GM21515 (cell line): ENCODE results near the gene OR51B6.
"Not testable (repeated sequence)": the region's sequence is repeated elsewhere in the genome, so short reads cannot be mapped to it uniquely, and the experiment has no call there.

Source experiments
- ATAC-seq: cut with Tn5 transposase; IDR thresholded peaks from one replicate; pipeline ENCODE4 v1.9.1; 2021; ENCODE audit not compliant: unreplicated experiment

OR51B6 gene

GRCh38 chr11:5351208-5351607 lies at the start of gene OR51B6:
Gene OR51B6, plus strand, starts transcription at chr11:5351508. Its CDS starts 0 bp downstream, at chr11:5351508.
- ATAC-seq = no peak

- ATAC-seq = no peak
Measured at GRCh38 chr11:5301846-5302245, 49.5 kb upstream of the OR51B6 start, which contains the start of gene OR51B4. Gene OR51B4, minus strand, starts transcription at chr11:5301946. Its CDS starts 0 bp downstream, at chr11:5301946.

GRCh38 chr11:5303626-5304025 lies 47.7 kb upstream of the OR51B6 start:
- no peak for ATAC-seq

- ATAC-seq = no peak
Measured at GRCh38 chr11:5304046-5304445, 47.3 kb upstream of the OR51B6 start.

- ATAC-seq = no peak
Measured at GRCh38 chr11:5307256-5308019, 43.9 kb upstream of the OR51B6 start.

- no peak for ATAC-seq
Measured at GRCh38 chr11:5310423-5310822, 40.9 kb upstream of the OR51B6 start.

GRCh38 chr11:5313326-5314023 lies 37.8 kb upstream of the OR51B6 start:
- not testable (repeated sequence) for ATAC-seq

GRCh38 chr11:5317292-5317691 lies 34.0 kb upstream of the OR51B6 start:
- ATAC-seq = no peak

- ATAC-seq = no peak
Measured at GRCh38 chr11:5324197-5324596, 27.1 kb upstream of the OR51B6 start, which contains the start of gene OR51B2. Gene OR51B2, minus strand, starts transcription at chr11:5324297. Its CDS starts 0 bp downstream, at chr11:5324297.

GRCh38 chr11:5335170-5335569 lies 16.1 kb upstream of the OR51B6 start:
- no peak for ATAC-seq

- no peak for ATAC-seq
Measured at GRCh38 chr11:5336331-5336730, 15.0 kb upstream of the OR51B6 start.

GRCh38 chr11:5337253-5337652 lies 14.1 kb upstream of the OR51B6 start:
- not testable (repeated sequence) for ATAC-seq

GRCh38 chr11:5339771-5340322 lies 11.5 kb upstream of the OR51B6 start:
- ATAC-seq = peak; percentile 71

GRCh38 chr11:5343474-5344335 lies 7.6 kb upstream of the OR51B6 start, which contains the start of gene OR51B5:
Gene OR51B5, minus strand, starts transcription at chr11:5343524. Its CDS starts 0 bp downstream, at chr11:5343524.
- ATAC-seq = no peak

GRCh38 chr11:5345831-5346230 lies 5.5 kb upstream of the OR51B6 start:
- ATAC-seq = no peak

- no peak for ATAC-seq
Measured at GRCh38 chr11:5348551-5349194, 2.6 kb upstream of the OR51B6 start.

GRCh38 chr11:5349550-5349949 lies 1.8 kb upstream of the OR51B6 start:
- ATAC-seq = no peak

- ATAC-seq = not testable (repeated sequence)
Measured at GRCh38 chr11:5356031-5356430, 4.7 kb downstream of the OR51B6 start.

GRCh38 chr11:5362017-5362625 lies 10.8 kb downstream of the OR51B6 start:
- ATAC-seq = no peak

GRCh38 chr11:5363679-5364078 lies 12.4 kb downstream of the OR51B6 start:
- ATAC-seq = no peak
